Fibroblast of peridontal ligament (primary cell): Measurements from ENCODE around the gene AK8.

Experiments
- DNase-seq: peaks from one replicate; pipeline ENCODE4 v3.0.0-alpha.2; 2010; ENCODE audit errors: extremely low read depth

AK8 gene, protein sequence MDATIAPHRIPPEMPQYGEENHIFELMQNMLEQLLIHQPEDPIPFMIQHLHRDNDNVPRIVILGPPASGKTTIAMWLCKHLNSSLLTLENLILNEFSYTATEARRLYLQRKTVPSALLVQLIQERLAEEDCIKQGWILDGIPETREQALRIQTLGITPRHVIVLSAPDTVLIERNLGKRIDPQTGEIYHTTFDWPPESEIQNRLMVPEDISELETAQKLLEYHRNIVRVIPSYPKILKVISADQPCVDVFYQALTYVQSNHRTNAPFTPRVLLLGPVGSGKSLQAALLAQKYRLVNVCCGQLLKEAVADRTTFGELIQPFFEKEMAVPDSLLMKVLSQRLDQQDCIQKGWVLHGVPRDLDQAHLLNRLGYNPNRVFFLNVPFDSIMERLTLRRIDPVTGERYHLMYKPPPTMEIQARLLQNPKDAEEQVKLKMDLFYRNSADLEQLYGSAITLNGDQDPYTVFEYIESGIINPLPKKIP

DNA sequence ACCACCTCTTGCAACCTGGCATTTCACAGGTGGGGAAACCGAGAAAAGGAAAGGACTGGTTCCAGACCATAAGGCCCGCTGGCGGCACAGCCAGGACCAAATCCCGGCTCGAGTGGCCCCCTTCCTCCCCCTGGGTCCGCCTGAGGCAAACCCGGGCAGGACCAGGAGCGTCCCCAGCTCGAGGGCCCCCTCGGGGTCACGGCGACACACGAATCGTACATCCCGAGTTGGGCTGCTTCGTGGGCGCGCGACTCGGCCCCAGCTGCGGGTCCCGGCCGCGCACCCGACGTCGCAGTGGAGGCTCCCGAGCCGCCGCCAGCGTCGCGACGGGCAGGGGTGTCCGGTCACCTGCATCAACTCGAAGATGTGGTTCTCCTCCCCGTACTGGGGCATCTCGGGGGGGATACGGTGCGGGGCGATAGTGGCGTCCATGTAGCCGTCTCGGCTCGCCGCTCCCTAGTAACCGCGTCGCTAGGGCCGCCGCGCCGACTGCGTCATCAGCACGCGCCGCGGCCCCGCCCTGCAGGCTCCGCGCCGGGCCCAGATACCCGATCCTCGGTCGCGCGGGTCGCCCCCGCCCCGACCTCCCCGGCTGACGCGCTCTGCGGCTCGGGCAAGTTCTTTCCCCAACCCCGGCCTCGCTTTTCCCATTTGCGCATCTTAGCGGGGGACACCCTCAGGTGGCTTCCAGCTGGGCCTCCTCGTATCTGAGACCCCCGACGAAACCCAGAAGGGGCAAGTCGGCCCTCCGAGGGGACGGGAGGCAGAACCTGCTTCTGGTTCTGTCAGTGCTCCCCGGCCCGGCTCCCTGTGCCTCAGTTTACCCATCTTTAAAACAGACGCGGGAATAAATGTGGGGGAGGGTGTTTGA, at the start of gene AK8:
TSS of gene AK8 (minus strand) at position 461 of the 871 bp plus-strand sequence. CDS start at position 432, 29 bp downstream.
- peak; percentile 63 for DNase-seq

DNA sequence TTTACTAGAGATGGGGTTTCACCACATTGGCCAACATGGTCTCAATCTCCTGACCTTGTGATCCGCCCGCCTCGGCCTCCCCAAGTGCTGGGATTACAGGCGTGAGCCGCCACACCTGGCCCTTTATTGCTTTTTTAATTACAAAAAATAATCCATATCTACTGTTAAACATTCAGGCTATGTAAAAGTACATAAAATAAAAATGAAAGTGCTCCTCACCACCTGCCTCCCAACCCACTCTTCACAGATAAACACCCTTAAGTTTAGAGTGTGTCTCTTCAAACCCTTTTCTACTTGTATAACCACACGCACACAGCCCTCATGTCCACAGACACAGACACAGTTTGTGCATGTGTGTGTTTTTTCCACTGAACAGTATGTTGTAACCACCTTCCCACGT, 49.6 kb upstream of the AK8 start:
- DNase-seq, result no peak

DNA sequence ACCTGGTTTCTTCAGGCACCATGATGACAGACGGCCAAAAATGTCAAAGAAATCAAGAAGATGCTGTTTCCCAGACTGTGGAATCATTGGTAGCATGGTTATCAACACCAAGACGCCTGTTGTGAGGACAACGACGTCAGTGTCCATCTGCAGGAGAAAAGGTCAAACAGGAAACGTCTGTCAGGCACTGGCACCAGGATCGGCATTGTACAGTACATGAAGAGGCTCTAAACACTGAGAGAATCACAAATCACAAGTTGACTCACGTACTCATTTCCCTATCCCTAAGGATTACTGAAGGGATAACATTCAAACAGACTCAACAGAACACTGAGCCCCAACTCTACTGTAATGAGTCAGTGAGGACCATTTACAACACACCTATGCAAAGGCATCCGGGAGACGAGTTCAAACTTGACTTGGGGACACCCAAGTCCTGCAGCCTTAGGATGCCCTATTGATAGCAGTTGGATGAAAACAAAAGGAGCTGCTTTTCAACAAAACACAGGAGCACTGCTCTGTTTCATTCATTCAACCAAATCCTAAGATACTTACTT, 45.3 kb upstream of the AK8 start:
- no peak for DNase-seq

DNA sequence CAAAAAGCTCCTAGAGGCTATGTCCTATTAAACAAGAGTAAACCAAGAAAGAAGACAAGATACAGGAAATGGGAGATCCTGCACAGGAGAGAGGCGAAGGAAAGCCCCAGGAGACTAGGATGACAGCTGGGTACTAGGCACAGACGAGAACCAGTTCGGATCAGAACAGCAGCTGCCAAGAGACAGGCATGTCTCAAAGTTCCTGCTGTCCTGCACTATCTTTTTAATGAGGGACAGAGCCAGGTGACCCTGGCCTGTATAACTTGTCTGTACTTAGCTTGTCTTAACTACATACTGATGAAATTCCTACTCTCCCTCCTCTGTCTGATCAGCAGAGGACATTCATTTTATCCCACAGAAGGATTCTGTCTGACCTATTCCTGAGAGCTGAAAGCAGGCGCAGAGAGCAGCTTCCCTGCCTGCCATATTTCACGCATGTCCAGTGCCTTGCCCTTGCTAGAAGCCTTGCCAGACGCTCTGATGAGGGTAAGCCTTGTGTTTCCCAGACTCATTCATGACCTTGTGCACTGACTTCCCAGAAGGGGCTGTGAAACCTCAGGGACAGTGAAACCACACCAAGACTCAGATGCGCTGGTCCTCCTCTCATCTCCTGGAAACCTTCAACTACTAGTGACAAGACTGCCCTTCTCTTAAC, 41.7 kb upstream of the AK8 start:
- DNase-seq, result no peak

DNA sequence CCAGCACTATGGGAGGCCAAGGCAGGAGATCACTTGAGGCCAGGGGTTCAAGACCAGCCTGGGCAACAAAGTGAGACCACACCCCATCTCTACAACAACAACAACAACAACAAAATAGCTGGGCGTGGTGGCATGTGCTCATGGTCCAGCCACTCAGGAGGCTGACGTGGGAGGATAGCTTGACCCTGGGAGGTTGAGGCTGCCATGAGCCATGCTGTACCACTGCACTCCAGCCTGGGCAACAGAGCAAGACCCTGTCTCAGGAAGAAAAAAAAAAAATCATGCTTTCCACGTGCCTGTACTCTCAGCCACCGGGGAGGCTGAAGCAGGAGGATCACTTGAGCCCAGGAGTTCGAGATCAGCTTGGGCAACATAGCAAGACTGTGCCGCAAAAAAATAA, 36.8 kb upstream of the AK8 start:
- no peak for DNase-seq

DNA sequence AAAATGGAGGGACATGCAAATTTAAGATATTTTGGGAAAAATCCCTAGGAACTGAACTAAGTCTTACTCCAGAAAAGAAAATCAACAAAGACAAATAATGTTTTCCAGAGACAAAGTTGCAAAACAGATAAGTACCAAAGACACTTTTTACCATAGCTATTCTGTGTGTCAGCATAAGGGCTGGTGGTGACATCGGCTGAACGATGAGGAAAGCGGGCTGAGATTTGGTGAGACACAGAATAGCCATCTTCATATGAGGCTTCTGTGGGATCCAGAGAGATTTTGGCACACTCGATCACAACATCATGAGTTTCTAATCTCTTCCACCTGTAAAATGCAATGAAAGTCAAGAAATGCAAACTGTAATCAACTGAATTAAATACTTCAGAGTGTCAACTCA, 34.0 kb upstream of the AK8 start:
- no peak for DNase-seq

DNA sequence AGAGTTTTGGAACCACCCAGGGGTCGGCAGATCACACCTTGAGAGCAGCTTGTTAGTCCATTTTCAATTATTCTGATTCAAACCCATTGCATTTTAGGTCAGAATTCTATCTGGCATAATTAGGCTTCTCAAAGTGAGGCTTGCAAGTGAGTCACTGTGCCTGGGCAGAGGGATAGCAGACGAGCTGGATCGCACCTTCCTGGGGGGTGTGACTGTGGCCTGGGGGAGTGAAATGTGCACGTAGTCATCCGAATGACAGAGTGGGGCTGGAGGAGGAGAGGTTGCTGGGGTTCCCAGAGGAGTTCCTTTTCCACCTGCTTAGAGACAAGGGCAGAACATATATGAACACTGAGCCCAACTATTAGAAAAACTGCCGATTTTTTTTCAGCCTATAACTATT, 32.3 kb upstream of the AK8 start:
- no peak for DNase-seq

DNA sequence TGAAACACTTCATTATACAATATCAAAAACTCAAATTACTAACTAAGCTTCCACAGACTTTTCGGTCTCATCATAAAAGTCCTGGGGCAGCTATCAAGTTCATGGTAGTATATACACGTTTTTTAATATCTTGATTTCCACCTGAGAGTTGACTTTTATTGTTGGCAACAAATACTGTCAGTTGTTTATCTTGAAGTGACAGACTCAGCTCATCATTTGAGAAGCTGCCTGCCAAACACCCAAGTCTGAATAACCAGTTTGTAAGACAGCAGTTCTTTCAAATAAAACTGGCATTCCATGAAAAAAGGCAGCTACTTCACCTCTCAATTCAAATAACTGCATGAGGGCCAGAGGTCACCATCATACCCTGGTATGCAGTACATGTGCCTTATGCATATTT, 31.2 kb upstream of the AK8 start:
- no peak for DNase-seq

DNA sequence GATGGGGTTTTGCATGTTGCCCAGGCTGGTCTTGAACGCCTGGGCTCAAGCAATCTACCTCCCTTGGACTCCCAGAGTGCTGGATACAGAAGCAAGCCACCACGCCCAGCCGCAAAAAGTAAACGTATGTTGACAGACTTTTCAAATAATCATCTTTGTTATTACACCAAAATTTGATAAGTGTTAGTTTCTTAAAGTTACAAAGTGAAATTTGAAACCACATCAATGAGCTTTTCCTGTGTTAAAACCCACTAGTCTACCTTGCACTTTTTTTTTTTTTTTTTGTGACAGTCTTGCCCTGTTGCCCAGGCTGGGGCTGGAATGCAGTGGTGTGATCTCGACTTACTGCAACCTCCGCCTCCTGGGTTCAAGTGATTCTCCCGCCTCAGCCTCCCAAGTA, 30.6 kb upstream of the AK8 start:
- DNase-seq, result no peak

DNA sequence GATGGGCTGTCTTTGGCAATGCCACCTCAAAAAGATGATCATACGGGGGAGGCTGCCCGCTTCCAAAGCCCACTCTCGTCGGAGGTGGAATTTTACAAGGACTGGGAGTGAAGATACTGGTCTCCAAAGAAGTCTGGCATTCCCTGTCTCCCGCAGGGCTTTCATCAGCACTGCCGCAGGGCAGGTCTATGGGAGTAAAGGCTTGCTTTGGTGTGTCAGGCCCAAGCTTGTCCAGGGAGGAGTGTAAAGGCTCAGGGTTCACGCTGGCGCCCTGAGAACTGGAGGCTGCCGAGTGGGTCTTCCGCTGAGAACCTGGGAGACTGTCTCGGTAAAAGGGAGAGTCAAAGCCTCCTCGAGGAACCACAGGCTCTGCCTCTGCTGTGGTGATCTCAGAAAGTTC, 27.6 kb upstream of the AK8 start:
- no peak for DNase-seq

DNA sequence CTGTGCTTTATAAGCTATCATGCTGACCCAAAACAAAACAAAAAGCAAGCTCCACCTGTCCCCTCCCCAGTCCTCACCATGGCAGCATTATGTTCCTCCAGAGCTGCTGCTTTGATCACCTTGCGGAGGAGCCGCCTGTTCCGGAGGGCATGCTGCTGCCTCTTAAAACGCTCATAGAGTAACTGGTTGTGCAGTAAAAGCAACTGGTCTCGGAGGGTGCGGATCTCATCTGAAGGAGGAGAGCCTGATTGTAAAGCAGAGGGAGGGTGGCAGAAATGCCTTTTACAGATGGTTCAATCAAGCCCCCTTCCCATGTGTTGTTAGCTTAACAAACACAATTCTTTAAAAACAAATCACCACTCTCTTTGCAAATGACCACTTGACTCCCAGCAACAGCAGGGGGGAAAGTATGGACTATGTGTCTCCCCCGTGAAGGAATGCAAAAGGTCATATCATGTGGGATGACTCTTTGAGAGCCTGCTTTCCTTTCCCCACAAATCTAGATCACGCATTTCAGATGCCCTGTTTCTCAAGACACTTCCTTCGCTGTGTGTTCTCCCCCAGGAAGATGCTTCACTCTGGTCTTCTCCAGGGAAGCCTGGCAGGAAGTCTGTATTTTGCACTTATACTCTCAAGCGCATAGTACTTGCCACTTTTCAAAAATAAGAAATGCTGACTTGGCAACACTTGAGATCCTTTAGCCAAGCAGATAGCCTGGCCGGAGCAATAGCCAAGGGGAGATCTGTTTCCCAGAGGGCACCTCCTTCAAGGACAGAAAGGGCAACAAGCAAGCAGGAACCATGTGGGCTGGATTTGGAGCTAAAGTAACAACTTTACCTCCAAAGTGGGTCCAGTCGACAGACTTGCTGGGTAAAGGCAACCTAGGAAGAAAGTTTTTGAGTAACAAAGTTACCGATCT, 25.7 kb upstream of the AK8 start:
- no peak for DNase-seq

DNA sequence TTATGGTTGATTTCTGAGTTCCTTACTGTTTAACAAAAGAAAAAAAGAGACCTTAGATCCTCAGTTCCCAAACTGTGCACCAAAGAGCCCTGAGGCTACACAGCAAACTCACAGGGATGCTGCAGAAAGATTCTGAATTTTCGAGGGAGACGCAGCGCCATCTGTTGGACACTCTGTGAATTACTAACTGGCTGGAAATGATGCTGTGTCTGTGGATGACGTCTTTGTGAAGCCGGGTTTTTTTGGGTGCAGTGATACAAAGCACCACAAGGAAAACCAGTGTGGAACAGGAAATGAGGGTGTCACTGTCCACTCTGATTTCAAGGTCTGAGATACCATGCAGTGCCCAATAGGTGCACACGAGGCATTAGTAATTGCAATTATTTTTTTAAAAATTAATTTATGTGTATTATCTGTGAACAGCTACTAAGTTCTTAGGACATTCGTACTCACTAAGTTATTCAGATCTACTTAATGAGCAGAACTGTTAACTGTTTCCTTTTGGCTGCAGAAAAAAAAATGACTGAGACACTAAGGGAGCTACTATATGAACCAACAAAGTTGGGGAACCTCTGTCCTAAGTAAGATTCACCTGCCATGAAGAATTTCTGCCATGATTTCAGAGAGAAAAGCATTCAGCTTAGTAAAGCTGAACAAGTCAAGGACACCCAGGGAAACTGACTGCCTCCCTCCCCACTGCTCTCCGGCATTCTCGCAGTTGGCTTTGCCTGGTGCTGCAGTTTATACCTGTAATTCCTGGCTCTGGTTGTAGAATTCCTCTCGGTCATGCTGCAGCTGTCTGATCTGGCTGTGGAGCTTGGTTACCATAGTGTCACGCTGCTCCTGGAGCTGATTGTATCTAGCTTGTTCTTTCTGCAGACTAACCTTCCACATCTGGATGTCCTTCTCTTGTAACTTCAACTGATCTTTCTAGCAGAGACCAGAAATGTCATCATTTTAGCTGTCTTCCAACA, 24.1 kb upstream of the AK8 start:
- peak; percentile 89 for DNase-seq

DNA sequence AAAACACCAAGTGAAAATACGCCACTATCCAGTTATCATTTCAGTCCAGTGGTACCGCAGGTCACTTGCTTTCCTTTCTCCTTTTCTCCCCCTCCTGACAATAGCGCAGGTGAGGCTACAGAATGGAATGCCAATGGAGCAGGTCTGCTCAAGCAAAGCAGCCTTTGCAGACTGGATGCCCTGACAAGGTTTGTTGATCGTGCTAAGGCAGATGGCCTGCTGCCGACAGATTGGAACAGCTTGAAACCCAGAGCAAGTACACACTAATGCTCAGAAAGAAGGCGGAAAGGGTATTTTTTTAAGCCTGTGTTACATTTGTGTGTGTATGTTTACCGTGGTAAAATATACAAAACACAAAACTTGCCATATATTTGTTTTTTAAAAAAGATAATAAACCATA, 20.0 kb upstream of the AK8 start:
- DNase-seq, result no peak

DNA sequence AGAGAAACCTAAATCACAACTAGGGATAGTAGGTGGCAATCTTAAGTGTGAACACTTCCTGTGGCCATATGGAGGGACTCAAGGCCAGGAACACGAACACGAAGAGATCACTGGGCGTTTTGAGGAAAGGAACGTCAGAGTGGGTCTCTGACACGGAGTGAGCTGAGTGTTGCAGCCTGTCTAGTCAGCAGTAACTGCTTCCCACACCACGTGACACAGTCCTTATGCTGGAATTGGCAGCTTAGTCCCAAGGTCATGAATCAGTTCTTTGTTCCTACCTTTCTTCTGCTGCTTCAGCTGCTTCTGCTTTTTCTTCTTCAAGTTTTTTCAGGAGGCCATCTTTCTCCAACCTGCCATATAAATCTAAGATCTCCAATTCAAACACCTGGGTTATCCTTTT, 18.8 kb upstream of the AK8 start:
- peak; percentile 14 for DNase-seq

DNA sequence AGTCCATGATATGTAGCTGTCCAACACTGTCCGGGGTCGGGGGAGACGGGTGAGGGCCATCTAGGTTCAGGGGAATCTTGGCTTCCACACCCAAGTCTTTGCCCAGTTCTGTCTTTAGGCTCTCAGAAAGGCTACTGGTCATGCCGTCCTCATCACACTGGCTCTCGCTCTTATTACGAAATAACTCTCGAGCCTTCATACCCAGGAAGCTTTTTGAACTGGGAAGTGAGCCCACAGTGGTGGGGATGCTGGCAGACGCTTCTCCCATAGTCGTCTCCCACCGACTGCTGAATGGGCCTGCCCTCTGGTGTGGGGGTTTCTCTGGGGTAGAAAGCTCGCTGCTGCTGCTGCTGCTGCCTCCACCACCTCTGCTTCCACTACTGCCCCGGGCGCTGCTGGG, 18.2 kb upstream of the AK8 start:
- no peak for DNase-seq

DNA sequence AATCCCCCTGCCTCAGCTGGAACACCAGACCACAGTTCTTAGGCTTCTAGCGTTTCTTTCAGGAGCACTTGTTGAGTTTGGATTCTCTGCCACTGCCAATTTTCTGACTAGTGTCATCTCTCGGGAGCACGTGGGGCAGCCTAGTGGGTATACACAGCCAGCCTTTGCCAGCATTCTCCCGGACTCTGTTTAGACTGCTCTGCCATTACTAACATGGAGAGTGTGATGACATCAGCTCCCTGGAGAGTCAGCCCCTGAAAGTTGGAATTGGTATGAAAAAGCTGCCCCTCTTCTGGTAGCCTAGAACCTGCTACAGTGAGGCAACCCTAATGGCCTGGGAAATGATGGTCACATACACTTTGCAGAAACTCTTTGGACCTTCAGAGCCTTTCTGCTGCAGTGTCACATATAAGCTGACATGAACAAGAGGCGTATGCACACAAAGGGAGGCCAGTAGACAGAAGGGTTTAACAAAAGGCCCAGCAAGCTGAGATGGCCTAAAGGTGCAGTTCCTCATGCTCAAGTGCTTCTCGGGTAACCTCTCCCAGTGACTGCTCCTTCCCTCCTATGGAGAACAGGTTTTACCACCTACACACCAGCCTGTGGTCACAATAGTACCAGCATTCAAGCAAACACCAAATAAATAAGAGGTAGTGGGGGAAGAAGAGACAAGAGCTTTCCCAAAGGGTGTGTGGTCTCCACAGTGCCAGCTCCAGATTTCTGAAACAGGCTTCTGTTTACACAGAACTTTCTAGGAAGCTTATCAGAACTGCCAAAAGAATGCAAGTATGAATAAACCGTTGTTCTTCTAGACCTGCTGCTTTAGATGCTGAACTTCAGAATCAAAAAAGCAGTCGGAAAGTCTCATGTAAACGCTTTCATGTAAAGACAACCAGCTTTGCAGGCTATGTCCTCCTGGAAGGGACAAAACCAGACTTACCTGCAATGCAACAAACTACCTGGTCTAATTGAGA, 17.1 kb upstream of the AK8 start:
- no peak for DNase-seq

DNA sequence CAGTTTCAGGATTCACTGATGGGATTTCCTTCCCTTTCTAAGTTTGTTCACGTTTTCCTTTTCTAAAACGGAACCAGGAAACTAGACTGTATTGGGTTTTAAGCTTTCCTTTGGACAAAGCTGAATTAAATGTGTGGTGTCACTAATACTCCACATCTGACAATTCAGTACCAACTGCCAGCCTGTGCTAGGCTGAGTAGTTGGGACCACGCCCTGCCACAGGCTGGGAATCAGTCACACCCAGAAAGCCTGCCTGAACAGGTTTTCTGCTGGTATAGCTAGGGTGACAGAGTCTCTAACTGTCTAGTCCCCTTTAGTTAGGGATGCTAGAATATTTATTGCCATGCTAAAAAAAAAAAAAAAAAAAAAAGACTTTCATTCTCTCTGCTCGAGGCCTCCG, 16.3 kb upstream of the AK8 start:
- no peak for DNase-seq

DNA sequence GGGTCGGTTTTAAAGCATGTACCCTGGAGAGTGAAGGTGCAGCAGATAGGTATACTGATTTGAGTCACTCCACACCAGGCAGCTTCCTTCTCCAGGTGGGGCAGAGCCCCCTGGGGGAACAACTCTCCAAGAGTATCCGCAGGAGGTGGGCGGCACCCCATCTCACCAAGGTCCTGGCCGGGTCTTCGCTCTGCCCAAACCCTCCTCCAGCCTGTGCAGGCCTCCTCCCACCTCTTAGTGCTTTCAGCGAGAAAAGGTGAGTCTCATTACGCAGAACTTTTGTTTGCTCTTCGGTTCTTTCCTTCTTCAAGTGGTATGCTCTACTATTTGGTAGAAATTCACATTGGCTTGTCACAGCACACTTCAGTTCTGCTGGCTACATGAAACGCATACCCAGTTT, 14.3 kb upstream of the AK8 start:
- DNase-seq, result no peak

DNA sequence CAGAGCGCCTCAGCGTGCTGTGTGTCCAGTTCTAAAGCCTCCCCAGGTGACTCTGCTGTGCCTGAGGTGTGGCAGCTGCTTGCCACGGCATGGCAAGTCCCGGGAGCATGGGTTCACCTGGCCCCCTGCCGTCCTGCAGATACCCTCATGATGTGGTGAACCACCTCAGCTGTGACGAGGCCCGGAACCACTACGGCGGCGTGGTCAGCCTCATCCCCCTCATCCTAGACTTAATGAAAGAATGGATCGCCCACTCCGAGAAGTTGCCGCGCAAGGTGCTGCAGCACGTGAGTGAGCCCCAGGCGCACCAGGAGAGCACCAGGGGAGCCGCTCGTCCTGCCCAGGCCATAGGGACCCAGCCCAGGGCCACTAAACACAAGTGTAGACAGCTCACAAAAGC, 10.1 kb upstream of the AK8 start:
- no peak for DNase-seq
